MG63 (cell line): ENCODE measurements around the gene C3orf38. TPM values are rescaled to one million over a fixed set of nuclear protein-coding genes. Genes with fewer than 3 reads are reported as not detected.
"Not testable (repeated sequence)": the region's sequence is repeated elsewhere in the genome, so short reads cannot be mapped to it uniquely, and the experiment has no call there.

Source experiments
- DNase-seq: peaks from one replicate; pipeline ENCODE4 v3.0.0-alpha.2; 2020
- H3K27me3 ChIP-seq: fragments of 250-450 bp; sonication (Bioruptor Pico); 2 replicates; pipeline ENCODE4 v1.5.1; 2020; ENCODE audit warnings: mild to moderate bottlenecking, moderate library complexity
- H3K36me3 ChIP-seq: fragments of 250-450 bp; sonication (Bioruptor Pico); 2 replicates; pipeline ENCODE4 v1.5.1; 2020; ENCODE audit warnings: mild to moderate bottlenecking, moderate library complexity
- H3K4me3 ChIP-seq: fragments of 250-450 bp; sonication (Bioruptor Pico); 2 replicates; pipeline ENCODE4 v1.5.1; 2020; ENCODE audit warnings: mild to moderate bottlenecking, moderate library complexity
- H3K9me3 ChIP-seq: fragments of 250-450 bp; sonication (Bioruptor Pico); 2 replicates; pipeline ENCODE4 v1.5.1; 2020; ENCODE audit warnings: mild to moderate bottlenecking, moderate library complexity
- total RNA-seq: library from RNA; depleted of rRNA; stranded (reverse); fragments of >200 nt; shearing (Covaris generic); gene quantifications from 2 replicates; pipeline ENCODE4 v1.2.3, GENCODE V29; 2014; ENCODE audit warnings: low replicate concordance

The C3orf38 gene
- total RNA-seq, 1 experiment from 2014 or later: 16.4 TPM

DNA sequence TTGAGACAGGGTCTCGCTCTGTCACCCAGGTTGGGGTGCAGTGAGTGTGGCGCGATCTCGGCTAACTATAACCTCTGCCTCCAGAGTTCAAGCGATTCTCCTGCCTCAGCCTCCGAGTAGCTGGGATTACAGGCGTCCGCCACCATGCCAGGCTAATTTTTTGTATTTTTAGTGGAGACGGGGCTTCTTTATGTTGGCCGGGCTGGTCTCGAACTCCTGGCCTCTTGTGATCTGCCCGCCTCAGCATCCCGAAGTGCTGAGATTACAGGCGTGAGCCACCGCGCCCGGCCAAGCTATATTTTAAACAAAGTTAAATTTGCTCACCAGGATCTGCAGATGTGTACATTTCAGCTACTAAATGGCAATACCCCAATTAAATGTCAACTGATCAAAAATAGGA, 1.1 kb upstream of the C3orf38 start:
- Histone ChIP-seq H3K27me3 (no peaks in the 10 kb centered on the region), H3K36me3 (peaks cover under 1% of the 10 kb centered on the region)
- no peak for DNase-seq

DNA sequence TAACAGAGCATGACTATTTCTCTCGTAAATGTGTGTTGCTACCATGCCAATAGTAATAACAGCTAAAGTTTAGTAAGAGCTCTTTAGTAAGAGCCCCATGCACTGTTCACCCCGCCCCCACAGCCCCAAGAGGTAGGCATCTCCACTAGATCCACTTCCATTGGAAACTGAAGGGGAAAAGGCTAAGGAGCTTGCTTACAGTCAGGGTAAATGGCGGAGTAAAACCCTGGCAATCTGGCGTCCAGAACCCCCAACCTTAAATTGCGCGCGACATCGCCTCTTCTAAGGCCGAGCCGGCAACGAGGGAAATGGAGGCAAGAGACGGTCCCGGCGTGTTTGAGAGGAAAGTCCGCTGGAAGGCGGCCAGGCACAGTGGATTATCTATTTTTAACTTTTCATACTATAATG, 654 bp upstream of the C3orf38 start:
- H3K4me3 ChIP-seq: peak overlapping the region; percentile 77
- peaks cover 5% of the 10 kb centered on the region for H3K36me3 ChIP-seq
- no peaks in the 10 kb centered on the region for H3K9me3 ChIP-seq
- no peaks in the 10 kb centered on the region for H3K27me3 ChIP-seq
- DNase-seq: peak; percentile 40

More for the DNA sequence above, 1.1 kb upstream of the C3orf38 start:
- H3K9me3 ChIP-seq: no peaks in the 10 kb centered on the region
- H3K4me3 ChIP-seq: peak overlapping the region; percentile 77

DNA sequence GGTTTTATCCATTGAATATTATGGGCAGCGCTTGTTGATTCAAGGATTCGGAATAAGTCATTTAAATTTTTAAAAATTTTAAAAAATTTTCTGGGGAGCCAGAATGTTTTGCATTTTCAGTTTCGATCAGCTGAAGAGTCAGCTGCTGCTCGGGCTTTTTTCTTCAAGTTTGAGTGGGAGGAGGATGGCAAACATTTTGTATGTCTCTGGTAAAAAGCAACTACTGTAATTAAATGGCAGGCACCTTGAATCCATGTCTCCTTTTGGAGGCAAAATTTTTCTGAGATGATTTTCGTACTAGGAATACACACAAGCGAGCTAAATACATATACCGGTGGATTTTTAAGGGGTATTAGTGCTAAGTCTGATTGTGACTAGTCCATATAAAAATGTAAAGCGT, 612 bp downstream of the C3orf38 start:
- H3K4me3 ChIP-seq: peak overlapping the region; percentile 77
- no peaks in the 10 kb centered on the region for H3K9me3 ChIP-seq
- no peak for DNase-seq
- no peaks in the 10 kb centered on the region for H3K27me3 ChIP-seq
- peaks cover 10% of the 10 kb centered on the region for H3K36me3 ChIP-seq

DNA sequence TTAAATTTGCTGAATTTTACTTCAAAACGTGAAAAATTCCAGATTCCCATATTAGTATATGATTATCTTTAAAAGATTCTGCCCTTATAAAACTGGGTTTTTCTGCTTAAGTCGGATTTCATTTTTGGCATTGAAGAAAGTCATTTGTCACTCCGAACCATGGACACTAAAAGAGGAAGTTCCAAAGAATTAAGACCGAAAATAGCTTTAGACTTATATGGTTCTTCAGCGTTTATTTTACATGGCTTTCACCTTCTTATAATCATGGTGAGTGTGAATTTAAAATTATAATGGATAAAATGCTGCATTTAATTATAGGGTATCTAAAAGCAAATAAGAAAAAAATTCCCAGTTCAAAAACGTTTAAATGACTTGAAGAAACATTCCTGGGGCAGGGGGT, 1.0 kb downstream of the C3orf38 start:
- Histone ChIP-seq H3K9me3 (no peaks in the 10 kb centered on the region), H3K36me3 (peaks cover 14% of the 10 kb centered on the region), H3K4me3 (peak overlapping the region; percentile 77), H3K27me3 (no peaks in the 10 kb centered on the region)
- no peak for DNase-seq

DNA sequence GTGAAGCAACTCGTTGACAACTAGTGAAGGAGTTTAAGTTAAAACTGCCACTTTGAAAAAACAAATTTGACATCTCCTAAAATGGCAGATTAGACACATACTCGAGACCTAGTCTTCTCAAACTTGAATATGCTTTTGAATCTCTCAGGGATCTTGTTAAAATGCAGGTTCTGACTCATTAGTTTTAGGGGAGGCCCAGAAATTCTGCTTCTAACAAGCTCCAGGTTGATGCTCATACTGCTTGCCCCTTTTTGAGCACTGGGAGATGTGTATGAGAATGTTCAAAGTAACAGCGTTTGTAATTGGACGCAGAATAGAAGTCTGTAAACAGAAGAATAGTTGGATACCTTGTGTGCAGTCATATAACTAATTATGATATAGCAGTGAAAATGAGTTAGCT, 1.6 kb downstream of the C3orf38 start:
- peak overlapping the region; percentile 77 for H3K4me3 ChIP-seq
- no peak for DNase-seq

DNA sequence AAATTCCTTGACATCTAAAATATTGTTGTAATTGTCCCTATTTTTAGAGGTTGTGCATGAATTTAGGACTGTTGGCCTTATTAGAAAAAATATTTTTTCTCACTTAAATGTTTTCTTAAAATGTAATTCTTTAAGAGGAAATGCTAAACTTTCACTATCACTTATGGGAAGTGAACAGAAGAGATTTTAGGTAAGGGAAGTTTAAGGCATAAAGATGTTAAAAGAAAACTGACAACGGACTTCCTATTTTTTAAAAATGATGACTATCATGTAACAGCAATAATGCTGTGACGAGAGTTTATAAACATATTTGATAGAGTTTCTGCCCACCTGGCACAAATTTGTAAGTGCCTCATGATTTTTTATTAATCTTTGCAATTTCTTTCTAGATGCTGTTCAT, 3.1 kb downstream of the C3orf38 start:
- no peaks in the 10 kb centered on the region for H3K9me3 ChIP-seq
- H3K4me3 ChIP-seq: no peak overlapping the region
- no peaks in the 10 kb centered on the region for H3K27me3 ChIP-seq
- H3K36me3 ChIP-seq: peaks cover 27% of the 10 kb centered on the region
- no peak for DNase-seq

More for the DNA sequence above, 1.6 kb downstream of the C3orf38 start:
- H3K27me3 ChIP-seq: no peaks in the 10 kb centered on the region
- no peaks in the 10 kb centered on the region for H3K9me3 ChIP-seq
- peaks cover 19% of the 10 kb centered on the region for H3K36me3 ChIP-seq

DNA sequence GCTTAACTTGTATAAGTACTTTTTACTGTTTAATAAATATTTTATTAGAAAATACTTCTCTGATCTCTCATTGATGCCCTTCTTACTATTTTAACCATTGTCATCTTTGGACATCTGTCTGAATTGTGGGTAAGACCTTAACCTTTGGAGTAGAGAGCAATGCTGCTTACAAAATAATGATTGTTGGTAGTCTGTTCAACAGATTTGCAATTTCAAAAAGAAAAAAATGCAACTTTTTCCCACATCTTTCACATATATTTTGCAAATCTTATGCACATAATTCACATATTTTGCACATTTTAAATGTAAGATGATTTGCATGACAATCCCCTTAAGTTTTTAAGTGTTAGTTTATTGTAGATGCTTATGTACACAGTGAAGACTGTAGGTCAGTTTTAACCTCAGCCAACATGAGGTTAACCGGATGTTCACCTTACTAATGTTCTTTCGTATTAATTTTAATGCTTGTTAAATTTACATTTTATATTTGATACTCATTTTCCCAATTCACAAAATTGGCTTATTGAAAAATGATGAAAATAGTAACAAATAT, 16.7 kb downstream of the C3orf38 start:
- H3K9me3 ChIP-seq: no peaks in the 10 kb centered on the region
- no peaks in the 10 kb centered on the region for H3K27me3 ChIP-seq
- H3K36me3 ChIP-seq: no peaks in the 10 kb centered on the region
- no peak overlapping the region for H3K4me3 ChIP-seq
- DNase-seq: no peak

DNA sequence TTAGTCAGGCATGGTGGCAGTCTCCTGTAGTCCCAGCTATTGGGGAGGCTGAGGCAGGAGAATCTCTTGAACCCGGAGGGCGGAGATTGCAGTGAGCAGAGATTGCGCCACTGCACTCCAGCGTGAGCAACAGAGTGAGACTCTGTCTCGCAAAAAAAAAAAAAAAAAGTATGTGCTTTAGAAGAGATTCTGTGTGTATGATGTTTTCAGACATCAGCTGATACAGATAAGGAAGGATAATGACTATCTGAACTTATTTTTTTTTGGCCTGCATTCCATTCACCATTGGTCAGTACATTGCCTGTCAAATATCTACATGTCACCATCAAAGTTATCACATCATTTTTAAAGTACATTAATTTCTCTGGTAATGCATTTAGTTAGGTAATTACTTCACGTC, 17.4 kb downstream of the C3orf38 start:
- H3K9me3 ChIP-seq: no peaks in the 10 kb centered on the region
- no peak overlapping the region for H3K4me3 ChIP-seq
- H3K27me3 ChIP-seq: no peaks in the 10 kb centered on the region
- no peak for DNase-seq
- no peaks in the 10 kb centered on the region for H3K36me3 ChIP-seq

DNA sequence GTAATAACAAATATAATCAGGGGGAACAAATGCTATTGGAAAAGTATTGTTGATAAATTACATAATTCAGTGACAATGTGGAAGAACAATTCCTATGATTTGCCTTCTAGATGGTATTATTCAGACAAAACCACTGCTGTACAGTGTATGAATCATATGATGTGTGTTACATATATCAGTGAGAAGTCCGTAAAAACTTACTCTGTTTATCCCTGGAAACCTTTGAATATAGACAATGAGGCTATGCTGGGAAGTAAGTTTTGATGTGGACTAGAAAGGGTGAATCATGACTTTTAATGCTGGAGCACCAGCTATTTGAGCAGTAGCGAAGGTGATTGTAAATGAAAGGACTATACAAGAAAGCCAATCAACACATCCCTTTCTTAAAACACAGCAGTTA, 17.9 kb downstream of the C3orf38 start:
- H3K36me3 ChIP-seq: no peaks in the 10 kb centered on the region
- no peak for DNase-seq
- H3K4me3 ChIP-seq: no peak overlapping the region
- H3K27me3 ChIP-seq: no peaks in the 10 kb centered on the region
- H3K9me3 ChIP-seq: no peaks in the 10 kb centered on the region

DNA sequence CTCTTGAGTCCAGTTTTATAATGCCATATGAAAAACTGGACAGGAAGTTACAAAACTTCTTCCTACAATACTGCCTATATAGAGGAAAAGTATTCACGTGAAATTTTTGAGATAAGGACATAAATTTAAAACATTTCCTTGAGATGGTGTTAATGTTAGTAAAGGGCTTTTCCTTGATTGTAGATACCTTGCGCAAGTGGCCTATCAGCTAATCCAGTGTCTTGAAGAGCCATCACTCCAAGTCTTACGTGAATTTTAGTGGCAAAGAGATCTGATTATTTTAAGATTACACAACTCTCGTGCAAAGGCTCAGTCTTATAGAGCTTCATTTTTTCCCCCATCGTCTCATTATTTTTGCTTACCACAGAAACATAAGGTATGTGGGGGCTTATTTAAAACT, 18.4 kb downstream of the C3orf38 start:
- DNase-seq: no peak
- no peaks in the 10 kb centered on the region for H3K36me3 ChIP-seq
- H3K9me3 ChIP-seq: no peaks in the 10 kb centered on the region
- H3K4me3 ChIP-seq: no peak overlapping the region
- H3K27me3 ChIP-seq: no peaks in the 10 kb centered on the region

DNA sequence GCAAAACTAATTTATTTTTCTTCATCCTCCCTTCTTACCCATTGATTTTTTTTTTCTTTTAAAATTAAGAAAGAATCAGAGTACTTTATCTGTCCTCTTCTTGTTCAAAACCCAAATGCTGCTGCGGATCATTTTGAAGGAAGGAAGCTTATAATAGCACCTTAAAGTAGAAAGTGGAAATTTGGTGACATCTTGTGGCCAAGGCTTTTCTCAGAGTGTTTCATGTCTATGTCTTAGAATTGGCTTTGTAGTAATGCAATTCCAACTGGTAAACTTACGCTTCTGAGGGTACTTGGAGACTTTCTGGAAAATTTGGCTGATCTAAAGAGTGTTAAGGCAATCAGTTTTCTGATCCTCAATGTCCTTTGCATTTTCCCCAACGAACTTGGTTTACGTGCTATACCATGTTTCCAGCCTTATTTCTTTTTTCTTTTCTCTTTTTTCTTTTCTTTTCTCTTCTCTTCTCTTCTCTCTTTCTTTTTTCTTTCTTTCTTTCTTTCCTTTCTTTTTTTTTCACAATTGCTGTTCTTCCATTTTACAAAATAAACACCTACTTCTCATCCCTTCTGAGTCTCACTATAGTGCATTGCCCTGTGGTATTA, 30.7 kb downstream of the C3orf38 start:
- Histone ChIP-seq H3K27me3 (no peaks in the 10 kb centered on the region), H3K36me3 (no peaks in the 10 kb centered on the region), H3K4me3 (no peak overlapping the region), H3K9me3 (no peaks in the 10 kb centered on the region)
- DNase-seq: no peak

DNA sequence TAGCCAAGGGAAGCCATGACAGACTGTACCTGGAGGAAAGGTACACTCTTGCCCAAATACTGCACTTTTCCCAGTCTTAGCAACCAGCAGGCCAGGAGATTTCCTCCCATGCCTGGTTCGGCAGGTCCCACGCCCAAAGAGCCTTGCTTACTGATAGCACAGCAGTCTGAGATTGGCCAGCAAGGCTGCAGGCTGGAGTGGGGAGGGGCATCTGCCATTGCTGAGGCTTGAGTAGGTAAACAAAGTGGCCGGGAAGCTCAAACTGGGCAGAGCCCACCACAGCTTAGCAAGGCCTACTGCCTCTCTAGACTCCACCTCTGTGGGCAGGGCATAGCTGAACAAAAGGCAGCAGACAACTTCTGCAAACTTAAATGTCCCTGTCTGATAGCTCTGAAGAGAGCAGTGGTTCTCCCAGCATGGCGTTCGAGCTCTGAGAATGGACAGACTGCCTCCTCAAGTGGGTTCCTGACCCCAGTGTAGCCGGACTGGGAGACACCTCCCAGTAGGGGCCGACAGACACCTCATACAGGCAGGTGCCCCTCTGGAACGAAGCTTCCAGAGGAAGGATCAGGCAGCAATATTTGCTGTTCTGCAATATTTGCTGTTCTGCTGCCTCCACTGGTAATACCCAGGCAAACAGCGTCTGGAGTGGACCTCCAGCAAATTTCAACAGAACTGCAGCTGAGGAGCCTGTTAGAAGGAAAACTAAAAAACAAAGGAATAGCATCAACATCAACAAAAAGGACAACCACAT, 32.6 kb downstream of the C3orf38 start:
- DNase-seq, H3K9me3 ChIP-seq, H3K36me3 ChIP-seq, H3K4me3 ChIP-seq, H3K27me3 ChIP-seq: not testable (repeated sequence)

DNA sequence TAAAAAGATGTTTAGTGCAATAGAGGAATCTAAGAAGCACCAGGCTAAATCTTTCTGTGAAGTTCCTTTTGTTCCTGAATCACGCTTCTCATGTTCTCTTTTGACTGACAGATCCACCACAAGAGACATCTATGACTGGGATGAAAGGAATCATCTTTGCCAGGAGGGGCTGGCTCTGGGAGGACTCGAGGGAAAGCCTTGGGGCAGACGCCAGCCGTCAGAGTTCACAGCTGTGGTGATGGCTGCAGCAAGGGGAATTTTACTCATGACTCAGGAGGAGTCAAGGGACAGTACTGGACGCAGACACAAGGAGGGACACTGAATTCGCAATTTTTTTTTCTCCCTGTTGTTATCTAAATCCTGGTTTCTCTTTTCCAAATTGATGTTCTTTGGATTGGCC, 38.7 kb downstream of the C3orf38 start:
- Histone ChIP-seq H3K27me3 (no peaks in the 10 kb centered on the region), H3K4me3 (no peak overlapping the region), H3K36me3 (no peaks in the 10 kb centered on the region), H3K9me3 (no peaks in the 10 kb centered on the region)
- DNase-seq: no peak

DNA sequence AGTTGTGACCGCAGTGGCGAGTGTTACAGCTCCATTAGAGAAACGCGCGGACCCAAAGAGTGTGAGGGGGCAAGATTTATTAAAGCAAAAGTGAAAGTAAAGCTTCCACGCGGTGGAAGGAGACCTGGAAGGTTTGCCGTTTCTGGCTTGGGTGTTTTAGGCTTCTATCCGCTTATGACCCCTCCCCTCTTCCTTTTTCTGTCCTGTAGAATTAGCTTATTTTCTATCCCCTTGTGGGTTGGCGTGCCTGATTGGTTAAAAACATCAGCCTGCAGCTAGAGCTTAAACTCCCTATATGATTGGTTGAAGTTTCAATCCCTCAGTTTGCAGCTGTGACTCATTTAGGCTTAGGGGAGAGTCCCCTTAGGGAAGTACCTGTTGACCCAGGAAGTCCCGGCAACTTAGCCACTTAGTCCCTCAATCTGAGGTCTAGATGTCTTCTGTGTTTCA, 39.6 kb downstream of the C3orf38 start:
- no peak overlapping the region for H3K4me3 ChIP-seq

DNA sequence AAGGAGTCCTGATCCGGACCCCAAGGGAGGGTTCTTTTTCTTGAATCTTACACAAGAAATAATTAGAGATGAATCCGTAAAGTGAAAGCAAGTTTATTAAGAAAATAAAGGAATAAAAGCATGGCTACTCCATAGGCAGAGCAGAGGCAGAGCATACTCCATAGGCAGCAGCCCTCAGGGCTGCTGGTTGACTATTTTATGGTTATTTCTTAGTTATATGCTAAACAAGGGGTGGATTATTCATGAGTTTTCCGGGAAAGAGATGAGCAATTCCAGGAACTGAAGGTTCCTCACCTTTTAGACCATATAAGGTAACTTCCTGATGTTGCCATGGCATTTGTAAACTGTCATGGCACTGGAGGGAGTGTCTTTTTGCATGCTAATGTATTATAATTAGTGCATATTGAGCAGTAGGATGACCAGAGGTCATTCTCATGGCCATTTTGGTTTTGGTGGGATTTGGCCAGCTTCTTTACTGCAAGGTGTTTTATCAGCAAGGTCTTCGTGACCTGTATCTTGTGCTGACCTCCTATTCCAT, 42.2 kb downstream of the C3orf38 start:
- H3K9me3 ChIP-seq: no peaks in the 10 kb centered on the region

More for the DNA sequence above, 39.6 kb downstream of the C3orf38 start:
- Histone ChIP-seq H3K27me3 (no peaks in the 10 kb centered on the region), H3K9me3 (no peaks in the 10 kb centered on the region), H3K36me3 (no peaks in the 10 kb centered on the region)
- no peak for DNase-seq

DNA sequence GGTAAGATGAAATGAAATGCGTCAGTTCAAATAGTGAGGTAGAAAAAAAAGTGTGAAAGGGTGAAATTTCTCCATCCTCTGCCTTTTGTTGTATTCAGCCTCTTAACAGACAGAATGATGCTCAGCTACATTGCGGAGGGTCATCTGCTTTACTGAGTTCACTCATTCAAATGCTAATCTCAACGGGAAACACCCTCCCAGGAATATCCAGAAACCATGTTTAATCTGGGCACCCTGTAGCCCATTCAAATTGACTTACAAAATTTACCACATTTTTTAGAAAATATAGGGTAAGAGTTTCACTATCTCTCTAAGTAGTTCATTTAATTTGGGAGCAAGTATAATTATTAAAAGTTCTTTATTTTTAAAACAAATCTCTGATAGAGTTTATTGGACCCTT, 42.9 kb downstream of the C3orf38 start:
- H3K4me3 ChIP-seq: no peak overlapping the region
- H3K27me3 ChIP-seq: no peaks in the 10 kb centered on the region
- no peaks in the 10 kb centered on the region for H3K9me3 ChIP-seq
- DNase-seq: no peak
- no peaks in the 10 kb centered on the region for H3K36me3 ChIP-seq

More for the DNA sequence above, 42.2 kb downstream of the C3orf38 start:
- no peak for DNase-seq
- H3K4me3 ChIP-seq: no peak overlapping the region
- no peaks in the 10 kb centered on the region for H3K27me3 ChIP-seq
- H3K36me3 ChIP-seq: no peaks in the 10 kb centered on the region

DNA sequence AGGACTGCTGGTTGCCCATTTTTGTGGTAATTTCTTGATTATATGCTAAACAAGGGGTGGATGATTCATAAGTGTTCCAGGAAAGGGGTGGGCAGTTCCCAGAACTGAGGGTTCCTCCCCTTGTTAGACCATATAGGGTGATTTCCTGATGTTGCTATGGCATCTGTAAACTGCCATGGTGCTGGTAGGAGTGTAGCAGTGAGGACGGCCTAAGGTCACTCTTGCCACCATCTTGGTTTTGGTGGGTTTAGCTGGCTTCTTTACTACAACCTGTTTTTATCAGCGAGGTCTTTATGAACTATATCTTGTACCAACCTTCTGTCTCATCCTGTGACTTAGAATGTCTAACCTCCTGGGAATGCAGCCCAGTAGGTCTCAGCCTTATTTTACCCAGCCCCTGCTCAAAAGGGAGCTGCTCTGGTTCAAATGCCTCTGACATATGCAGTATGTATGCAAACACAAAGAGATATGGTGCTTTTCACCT, 46.2 kb downstream of the C3orf38 start:
- H3K36me3 ChIP-seq: no peaks in the 10 kb centered on the region
- H3K27me3 ChIP-seq: no peaks in the 10 kb centered on the region
- no peak overlapping the region for H3K4me3 ChIP-seq
- no peaks in the 10 kb centered on the region for H3K9me3 ChIP-seq
- no peak for DNase-seq
